K562 (cell line): Measurements from ENCODE around the gene RRAS. TPM values are rescaled to one million over a fixed set of nuclear protein-coding genes. Genes with fewer than 3 reads are reported as not detected.

Experiments
- BRF1 ChIP-seq: IDR thresholded peaks from 3 replicates; pipeline ENCODE4 v1.6.1; 2011; ENCODE audit warnings: borderline replicate concordance, mild to moderate bottlenecking; ENCODE audit not compliant: insufficient read length; ENCODE audit errors: extremely low read depth
- CBFA2T2 ChIP-seq: fragments of 450-650 bp; conservative IDR thresholded peaks from 2 replicates; pipeline ENCODE4 v1.6.1; 2017; ENCODE audit warnings: mild to moderate bottlenecking
- CEBPG ChIP-seq, 3 experiments: fragments of 200-800 bp in 1 of 3; sonication (Bioruptor generic) in 1 of 3; sonication (generic) in 1 of 3; formaldehyde crosslinking in 1 of 3; IDR thresholded peaks in 2 of 3; conservative IDR thresholded peaks in 1 of 3; 2 replicates each; pipeline versions ENCODE4 v1.6.1 to v1.8.0; 2016 to 2022; ENCODE audit warnings: missing compliant biosample characterization in 2 of 3, missing genetic modification characterization in 2 of 3, mild to moderate bottlenecking in 1 of 3, missing genetic modification reagents in 1 of 3
- CEBPZ ChIP-seq: fragments of 150-350 bp; IDR thresholded peaks from 2 replicates; pipeline ENCODE4 v1.6.1; 2014; ENCODE audit warnings: low read depth, mild to moderate bottlenecking, low read length, borderline replicate concordance
- CSDE1 ChIP-seq, 2 experiments: fragments of 450-650 bp; IDR thresholded peaks; 2 replicates each; pipeline ENCODE4 v1.6.1; 2016; ENCODE audit warnings: mild to moderate bottlenecking in 1 of 2
- GATAD2B ChIP-seq: fragments of 450-650 bp; IDR thresholded peaks from 2 replicates; pipeline ENCODE4 v1.6.1; 2017; ENCODE audit warnings: mild to moderate bottlenecking, borderline replicate concordance
- LARP7 ChIP-seq: fragments of 450-650 bp; IDR thresholded peaks from 2 replicates; pipeline ENCODE4 v1.6.1; 2016
- MCM3 ChIP-seq: fragments of 450-650 bp; IDR thresholded peaks from 2 replicates; pipeline ENCODE4 v1.6.1; 2016
- SRSF3 ChIP-seq: fragments of 200-400 bp; formaldehyde crosslinking; IDR thresholded peaks from 2 replicates; pipeline ENCODE4 v1.6.1; 2016; ENCODE audit warnings: mild to moderate bottlenecking, low read length, moderate library complexity; ENCODE audit not compliant: insufficient read depth
- TFAM ChIP-seq: fragments of 250-450 bp; sonication (Bioruptor Pico); conservative IDR thresholded peaks from 2 replicates; pipeline ENCODE4 v1.5.0; 2021; ENCODE audit warnings: mild to moderate bottlenecking, moderate library complexity
- U2AF2 ChIP-seq: fragments of 200-400 bp; formaldehyde crosslinking; optimal IDR thresholded peaks from 2 replicates; pipeline ENCODE3; 2017; ENCODE audit warnings: low read depth, mild to moderate bottlenecking, low read length
- YY1 ChIP-seq, 3 experiments: IDR thresholded peaks; 2 replicates each; pipeline ENCODE4 v1.6.1; 2011; ENCODE audit warnings: low read length in 2 of 3, mild to moderate bottlenecking in 2 of 3, moderate library complexity in 2 of 3, borderline replicate concordance in 1 of 3, control low read depth in 1 of 3, low read depth in 1 of 3; ENCODE audit not compliant: insufficient read depth in 3 of 3, insufficient replicate concordance in 2 of 3, control insufficient read depth in 1 of 3, insufficient read length in 1 of 3; ENCODE audit errors: extremely low read depth in 1 of 3
- ZNF253 ChIP-seq: fragments of 250-450 bp; sonication (Bioruptor Pico); conservative IDR thresholded peaks from 2 replicates; pipeline ENCODE4 v1.6.1; 2021; ENCODE audit warnings: mild to moderate bottlenecking
- ZNF609 ChIP-seq: sonication (generic); formaldehyde crosslinking; IDR thresholded peaks from 2 replicates; pipeline ENCODE4 v1.8.1; 2023; ENCODE audit warnings: missing genetic modification reagents, mild to moderate bottlenecking, borderline replicate concordance
- ZNF644 ChIP-seq: fragments of 200-800 bp; sonication (Bioruptor generic); IDR thresholded peaks from 2 replicates; pipeline ENCODE4 v1.6.1; 2016; ENCODE audit warnings: low read depth, missing genetic modification characterization, missing compliant biosample characterization
- polyA plus RNA-seq, 8 experiments: library from polyadenylated mRNA; depleted of rRNA in 4 of 8; stranded (reverse) in 5 of 8; unstranded in 3 of 8; fragments of >200 nt; fragmentation: Nextera tagmentation in 2 of 8; fragmentation: Illumina TruSeq in 1 of 8; extraction: Ambion mirVana in 2 of 8; extraction: Trizol in 1 of 8; gene quantifications; 2 replicates each; pipeline versions ENCODE4 v1.2.1 to v1.2.3, GENCODE V29; 2011 to 2014; ENCODE audit warnings: inconsistent platforms in 1 of 8, missing spikeins in 1 of 8
- total RNA-seq, 7 experiments: library from RNA; depleted of rRNA in 6 of 7; stranded (reverse); fragments of >200 nt in 6 of 7; fragmentation: Illumina TruSeq in 2 of 7; extraction: Trizol in 2 of 7; gene quantifications; 2 replicates each; pipeline versions ENCODE4 v1.2.1 to v1.2.3, GENCODE V29; 2011 to 2021; ENCODE audit warnings: low replicate concordance in 1 of 7
- TF ChIP-seq, protein P1 (sequence below): fragments of 150-350 bp; conservative IDR thresholded peaks from 2 replicates; pipeline ENCODE4 v1.6.1; 2014; ENCODE audit warnings: low read length

RRAS gene
- total and polyA plus RNA-seq, 9 of the 15 experiments (the other 6 are each of a cell fraction or from before 2014, with no cell fraction given), result 0.70 to 17.3 (median 8.2) TPM

- TF ChIP-seq ZNF609 (CRISPR knock-in tag), result no peak
- no peak for TF ChIP-seq SRSF3
- no peak for TF ChIP-seq CEBPZ
- TF ChIP-seq MCM3, result no peak
- TF ChIP-seq YY1 (IDR thresholded peaks at IDR 0.05; ENCODE audit: borderline replicate concordance in 1 of 3, control insufficient read depth in 1 of 3, extremely low read depth in 1 of 3, insufficient read depth in 3 of 3, insufficient read length in 1 of 3, insufficient replicate concordance in 2 of 3, low read depth in 1 of 3, low read length in 2 of 3), result no peak
- no peak for TF ChIP-seq ZNF253 (CRISPR knock-in tag)
- TF ChIP-seq BRF1, result no peak
- TF ChIP-seq U2AF2, result no peak
- no peak for TF ChIP-seq CEBPG (CRISPR knock-in tag; IDR thresholded peaks at IDR 0.05)
- no peak for TF ChIP-seq CEBPG (tag; conservative IDR thresholded peaks at IDR 0.05 in 1 of 2, IDR thresholded peaks at IDR 0.05 in 1 of 2)
- no peak for TF ChIP-seq CSDE1 (IDR thresholded peaks at IDR 0.05)
- TF ChIP-seq LARP7, result no peak
- no peak for TF ChIP-seq CBFA2T2
- TF ChIP-seq GATAD2B, result no peak
- no peak for TF ChIP-seq TFAM (CRISPR knock-in tag)
- TF ChIP-seq, protein P1, sequence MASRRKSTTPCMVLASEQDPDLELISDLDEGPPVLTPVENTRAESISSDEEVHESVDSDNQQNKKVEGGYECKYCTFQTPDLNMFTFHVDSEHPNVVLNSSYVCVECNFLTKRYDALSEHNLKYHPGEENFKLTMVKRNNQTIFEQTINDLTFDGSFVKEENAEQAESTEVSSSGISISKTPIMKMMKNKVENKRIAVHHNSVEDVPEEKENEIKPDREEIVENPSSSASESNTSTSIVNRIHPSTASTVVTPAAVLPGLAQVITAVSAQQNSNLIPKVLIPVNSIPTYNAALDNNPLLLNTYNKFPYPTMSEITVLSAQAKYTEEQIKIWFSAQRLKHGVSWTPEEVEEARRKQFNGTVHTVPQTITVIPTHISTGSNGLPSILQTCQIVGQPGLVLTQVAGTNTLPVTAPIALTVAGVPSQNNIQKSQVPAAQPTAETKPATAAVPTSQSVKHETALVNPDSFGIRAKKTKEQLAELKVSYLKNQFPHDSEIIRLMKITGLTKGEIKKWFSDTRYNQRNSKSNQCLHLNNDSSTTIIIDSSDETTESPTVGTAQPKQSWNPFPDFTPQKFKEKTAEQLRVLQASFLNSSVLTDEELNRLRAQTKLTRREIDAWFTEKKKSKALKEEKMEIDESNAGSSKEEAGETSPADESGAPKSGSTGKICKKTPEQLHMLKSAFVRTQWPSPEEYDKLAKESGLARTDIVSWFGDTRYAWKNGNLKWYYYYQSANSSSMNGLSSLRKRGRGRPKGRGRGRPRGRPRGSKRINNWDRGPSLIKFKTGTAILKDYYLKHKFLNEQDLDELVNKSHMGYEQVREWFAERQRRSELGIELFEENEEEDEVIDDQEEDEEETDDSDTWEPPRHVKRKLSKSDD, result no peak
- TF ChIP-seq ZNF644 (tag), result no peak
These were observed 36.3 kb upstream of the RRAS start (continued) for GRCh38 chr19:49676136-49676783.
